Coronary artery (tissue), 2 donors: ENCODE measurements around the gene GABRG3.

ENCODE experiments used
- DNase-seq: peaks from one replicate; pipeline ENCODE4 v3.0.0-alpha.2; 2017; ENCODE audit warnings: low spot score
- H3K27ac ChIP-seq, 2 donors: fragments of 200-600 bp; sonication (generic); one replicate each; pipeline ENCODE4 v1.5.1; 2016 to 2019
- H3K4me3 ChIP-seq: fragments of 200-600 bp; sonication (generic); 2 replicates; pipeline ENCODE4 v1.5.1; 2016; ENCODE audit warnings: mild to moderate bottlenecking, moderate library complexity
- TF ChIP-seq, protein P1 (sequence below): fragments of 200-600 bp; sonication (generic); IDR thresholded peaks from one replicate; pipeline ENCODE4 v1.5.1; 2019; ENCODE audit warnings: antibody characterized with exemption

Gene GABRG3

GRCh38 chr15:26936502-26936901 lies 34.5 kb upstream of the GABRG3 start:
- DNase-seq: no peak
- Histone ChIP-seq H3K4me3 (no peak overlapping the region), H3K27ac (no peak overlapping the region)
- TF ChIP-seq, protein P1, sequence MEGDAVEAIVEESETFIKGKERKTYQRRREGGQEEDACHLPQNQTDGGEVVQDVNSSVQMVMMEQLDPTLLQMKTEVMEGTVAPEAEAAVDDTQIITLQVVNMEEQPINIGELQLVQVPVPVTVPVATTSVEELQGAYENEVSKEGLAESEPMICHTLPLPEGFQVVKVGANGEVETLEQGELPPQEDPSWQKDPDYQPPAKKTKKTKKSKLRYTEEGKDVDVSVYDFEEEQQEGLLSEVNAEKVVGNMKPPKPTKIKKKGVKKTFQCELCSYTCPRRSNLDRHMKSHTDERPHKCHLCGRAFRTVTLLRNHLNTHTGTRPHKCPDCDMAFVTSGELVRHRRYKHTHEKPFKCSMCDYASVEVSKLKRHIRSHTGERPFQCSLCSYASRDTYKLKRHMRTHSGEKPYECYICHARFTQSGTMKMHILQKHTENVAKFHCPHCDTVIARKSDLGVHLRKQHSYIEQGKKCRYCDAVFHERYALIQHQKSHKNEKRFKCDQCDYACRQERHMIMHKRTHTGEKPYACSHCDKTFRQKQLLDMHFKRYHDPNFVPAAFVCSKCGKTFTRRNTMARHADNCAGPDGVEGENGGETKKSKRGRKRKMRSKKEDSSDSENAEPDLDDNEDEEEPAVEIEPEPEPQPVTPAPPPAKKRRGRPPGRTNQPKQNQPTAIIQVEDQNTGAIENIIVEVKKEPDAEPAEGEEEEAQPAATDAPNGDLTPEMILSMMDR: no peak

DNA sequence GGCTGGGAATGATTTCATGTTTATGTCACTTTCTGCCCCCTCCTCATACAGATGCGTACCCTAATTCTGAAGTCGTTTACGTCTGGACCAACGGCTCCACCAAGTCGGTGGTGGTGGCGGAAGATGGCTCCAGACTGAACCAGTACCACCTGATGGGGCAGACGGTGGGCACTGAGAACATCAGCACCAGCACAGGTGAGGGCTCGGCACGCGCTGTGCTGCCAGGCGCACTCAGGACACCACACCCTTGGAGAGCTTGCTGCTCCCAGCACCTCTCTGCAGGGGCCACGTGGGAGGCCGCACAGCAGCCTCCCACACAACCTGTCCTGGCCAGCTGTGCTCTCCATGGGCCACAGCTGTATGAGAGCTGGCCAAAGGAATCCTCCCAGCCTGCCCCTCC lies 33.8 kb upstream of the GABRG3 start:
- DNase-seq: no peak
- Histone ChIP-seq H3K4me3 (no peak overlapping the region), H3K27ac (no peak overlapping the region)
- TF ChIP-seq, protein P1: no peak

GRCh38 chr15:26939398-26939797 lies 31.6 kb upstream of the GABRG3 start:
- TF ChIP-seq, protein P1: no peak
- Histone ChIP-seq H3K4me3 (no peak overlapping the region), H3K27ac (no peak overlapping the region)
- DNase-seq: no peak

- no peak for DNase-seq
- TF ChIP-seq, protein P1: no peak
Measured at GRCh38 chr15:26941489-26941888, 29.5 kb upstream of the GABRG3 start.

GRCh38 chr15:26943866-26944265 lies 27.1 kb upstream of the GABRG3 start:
- Histone ChIP-seq H3K27ac (no peak overlapping the region), H3K4me3 (no peak overlapping the region)
- TF ChIP-seq, protein P1: no peak
- DNase-seq: no peak

More at GRCh38 chr15:26941489-26941888, 29.5 kb upstream of the GABRG3 start:
- H3K4me3 ChIP-seq: no peak overlapping the region
- no peak overlapping the region for H3K27ac ChIP-seq

DNA sequence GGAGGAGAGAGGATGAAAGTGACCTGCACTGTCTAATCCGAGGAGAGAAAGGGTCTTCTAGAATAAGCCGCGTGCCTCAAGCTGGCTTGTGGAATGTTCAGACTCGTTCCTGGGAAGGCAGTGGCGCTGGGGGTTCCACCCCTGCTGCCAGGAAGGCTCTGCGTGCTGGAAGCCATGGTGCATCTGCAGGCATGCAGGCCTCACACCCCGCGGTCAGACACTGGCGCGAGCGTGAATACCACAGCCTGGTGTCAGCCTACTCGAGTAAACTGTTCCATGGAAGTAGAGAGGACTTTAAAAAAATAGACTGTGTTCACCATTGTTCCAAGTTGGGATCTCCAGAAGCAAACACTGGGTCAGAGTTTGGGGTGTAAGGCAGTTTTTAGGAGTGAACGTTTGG lies 25.9 kb upstream of the GABRG3 start:
- no peak for DNase-seq
- Histone ChIP-seq H3K27ac (no peak overlapping the region), H3K4me3 (no peak overlapping the region)
- TF ChIP-seq, protein P1: no peak

GRCh38 chr15:26950001-26950400 lies 21.0 kb upstream of the GABRG3 start:
- TF ChIP-seq, protein P1: no peak
- Histone ChIP-seq H3K4me3 (no peak overlapping the region), H3K27ac (no peak overlapping the region)
- DNase-seq: no peak
